ENCODE data around the gene WDCP. TPM values are rescaled to one million over a fixed set of nuclear protein-coding genes. Genes with fewer than 3 reads are reported as not detected.

The WDCP gene
- total and polyA plus RNA-seq, 2 donors (not counting 3 experiments of a cell fraction or from before 2014, with no cell fraction given): 9.6 to 15.4 TPM

GRCh38 chr2:24065341-24065740, 18.1 kb upstream of the WDCP start:
- Histone ChIP-seq H3K9ac (replicated peaks; ENCODE audit: extremely low read depth, insufficient read depth, low read length) (no peak overlapping the region), H3K79me2 (ENCODE audit: control insufficient read depth, insufficient read depth, low read length) (peaks cover 1% of the 10 kb centered on the region), H4K20me1 (replicated peaks; ENCODE audit: control insufficient read depth, extremely low read depth, insufficient read depth, low read length) (no peaks in the 10 kb centered on the region), H3K27ac (ENCODE audit: insufficient read depth, low read depth, low read length) (no peak overlapping the region), H3K36me3 (ENCODE audit: control insufficient read depth in 2 of 2, extremely low read depth in 1 of 2, insufficient read depth in 2 of 2, low read length in 2 of 2) (peaks cover 3 to 15% of the 10 kb centered on the region in 2 experiments), H3K4me3 (replicated peaks in 1 of 3; ENCODE audit: insufficient read depth in 1 of 3, low read depth in 1 of 3, low read length in 3 of 3) (no peak overlapping the region), H3K27me3 (ENCODE audit: control insufficient read depth in 2 of 2, insufficient read depth in 2 of 2, low read length in 2 of 2) (no peaks in the 10 kb centered on the region), H3K9me3 (replicated peaks; ENCODE audit: control insufficient read depth, insufficient read depth, low read length) (no peaks in the 10 kb centered on the region), H2AFZ (ENCODE audit: low read depth, low read length) (no peak overlapping the region), H3K4me1 (ENCODE audit: control insufficient read depth, extremely low read depth, insufficient read depth, low read length) (no peaks in the 10 kb centered on the region), H3K9me1 (replicated peaks; ENCODE audit: control insufficient read depth, extremely low read depth, insufficient read depth, low read length) (no peaks in the 10 kb centered on the region), H3K4me2 (ENCODE audit: insufficient read depth, low read length) (no peak overlapping the region)
- POLR2A ChIA-PET: no interaction called here
- intact Hi-C loops (cut with micrococcal nuclease): no loop called here
- BruUV-seq (replicated peaks): no TSS peak
- DNase-seq (ENCODE audit: low read depth, low spot score) (no peak), FAIRE-seq (no peak)
- dilution Hi-C loops (cut with MboI; ENCODE audit: extremely low pct_ligation_motif_present, low sequenced_read_pairs): no loop called here
- TF ChIP-seq POLR2AphosphoS5 (IDR thresholded peaks at IDR 0.05; ENCODE audit: insufficient read depth, low read depth, low read length) (no peak), MYC (IDR thresholded peaks at IDR 0.05; ENCODE audit: low read depth, low read length) (no peak), EZH2 (IDR thresholded peaks at IDR 0.05; ENCODE audit: borderline replicate concordance, low read depth, low read length, severe bottlenecking) (no peak)
- CTCF ChIA-PET: interaction anchor here (0.6 to 1.8 kb wide), 2 partner anchors 98 to 241 kb away, joined by 3 to 4 read pairs; no protein-coding TSS in a partner anchor

- Histone ChIP-seq H3K9me3 (replicated peaks; ENCODE audit: control insufficient read depth, insufficient read depth, low read length) (no peaks in the 10 kb centered on the region), H3K4me1 (ENCODE audit: control insufficient read depth, extremely low read depth, insufficient read depth, low read length) (no peaks in the 10 kb centered on the region), H3K9me1 (replicated peaks; ENCODE audit: control insufficient read depth, extremely low read depth, insufficient read depth, low read length) (no peaks in the 10 kb centered on the region), H3K27me3 (ENCODE audit: control insufficient read depth in 2 of 2, insufficient read depth in 2 of 2, low read length in 2 of 2) (no peaks in the 10 kb centered on the region), H3K4me3 (replicated peaks in 1 of 3; ENCODE audit: insufficient read depth in 1 of 3, low read depth in 1 of 3, low read length in 3 of 3) (no peak overlapping the region), H2AFZ (ENCODE audit: low read depth, low read length) (peak overlapping the region; percentile 58), H4K20me1 (replicated peaks; ENCODE audit: control insufficient read depth, extremely low read depth, insufficient read depth, low read length) (no peaks in the 10 kb centered on the region), H3K27ac (ENCODE audit: insufficient read depth, low read depth, low read length) (no peak overlapping the region), H3K36me3 (ENCODE audit: control insufficient read depth in 2 of 2, extremely low read depth in 1 of 2, insufficient read depth in 2 of 2, low read length in 2 of 2) (no peaks in the 10 kb centered on the region), H3K9ac (replicated peaks; ENCODE audit: extremely low read depth, insufficient read depth, low read length) (no peak overlapping the region), H3K4me2 (ENCODE audit: insufficient read depth, low read length) (no peak overlapping the region), H3K79me2 (ENCODE audit: control insufficient read depth, insufficient read depth, low read length) (no peaks in the 10 kb centered on the region)
- TF ChIP-seq, protein P1, sequence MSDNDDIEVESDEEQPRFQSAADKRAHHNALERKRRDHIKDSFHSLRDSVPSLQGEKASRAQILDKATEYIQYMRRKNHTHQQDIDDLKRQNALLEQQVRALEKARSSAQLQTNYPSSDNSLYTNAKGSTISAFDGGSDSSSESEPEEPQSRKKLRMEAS (IDR thresholded peaks at IDR 0.05; ENCODE audit: insufficient read depth, insufficient read length): no peak
- no peak for TF ChIP-seq MYC (IDR thresholded peaks at IDR 0.05; ENCODE audit: low read depth, low read length)
- no peak for TF ChIP-seq POLR2A (IDR thresholded peaks at IDR 0.05; ENCODE audit: low read depth, low read length)
- TF ChIP-seq POLR2AphosphoS5 (IDR thresholded peaks at IDR 0.05; ENCODE audit: insufficient read depth, low read depth, low read length): no peak
- no peak for TF ChIP-seq CTCF (IDR thresholded peaks at IDR 0.05; ENCODE audit: extremely low read depth in 1 of 2, insufficient read depth in 1 of 2, low read depth in 1 of 2, low read length in 2 of 2)
- peak; percentile 13 for TF ChIP-seq FOS (IDR thresholded peaks at IDR 0.05; ENCODE audit: borderline replicate concordance, insufficient read depth, low read length)
- BruUV-seq (replicated peaks): no TSS peak
- intact Hi-C loops (cut with micrococcal nuclease): no loop called here
- DNase-seq (ENCODE audit: low read depth, low spot score): no peak
- dilution Hi-C loops (cut with MboI; ENCODE audit: extremely low pct_ligation_motif_present, low sequenced_read_pairs): no loop called here
- ChIA-PET POLR2A (no interaction called here), CTCF (interaction anchor here (0.8 to 4.1 kb wide), 5 partner anchors 8 to 234 kb away, joined by 3 to 54 read pairs (median 5); partner anchors contain the start of genes ATAD2B, TP53I3 and WDCP)
- FAIRE-seq: peak; percentile 55
Measured at GRCh38 chr2:24058564-24059271, 11.5 kb upstream of the WDCP start.
